AG04450 (cell line): ENCODE results near the gene USP1. TPM values are rescaled to one million over a fixed set of nuclear protein-coding genes. Genes with fewer than 3 reads are reported as not detected.

ENCODE experiments used
- CTCF ChIA-PET: fragments of 300-600, 350-600 bp; formaldehyde crosslinking; extraction: SDS; loops from one replicate; lab custom pipeline; 2022; ENCODE audit warnings: antibody characterized with exemption, inconsistent platforms; lab: Charles Lee
- POLR2A ChIA-PET: fragments of 350-600 bp; formaldehyde crosslinking; extraction: SDS; loops from one replicate; lab custom pipeline; 2021; ENCODE audit warnings: antibody characterized with exemption, inconsistent platforms; lab: Yijun Ruan, JAX
- DNase-seq: peaks from one replicate; pipeline ENCODE4 v3.0.0-alpha.2; 2011; ENCODE audit warnings: low read depth, low spot score
- H3K27ac ChIP-seq: one replicate; pipeline ENCODE4 v1.5.1; 2012; ENCODE audit warnings: low read depth, low read length, control low read depth
- H3K27me3 ChIP-seq: one replicate; pipeline ENCODE4 v1.6.0; 2012; ENCODE audit warnings: low read length; ENCODE audit not compliant: control insufficient read depth, insufficient read depth
- H3K4me3 ChIP-seq: 2 replicates; pipeline ENCODE4 v1.5.1; 2011; ENCODE audit warnings: mild to moderate bottlenecking, low read depth, low read length, control low read depth
- H3K9me3 ChIP-seq: 2 replicates; pipeline ENCODE4 v1.5.1; 2012; ENCODE audit warnings: low read length; ENCODE audit not compliant: control insufficient read depth, insufficient read depth
- polyA plus RNA-seq: library from polyadenylated mRNA; depleted of rRNA; stranded (reverse); fragments of >200 nt; gene quantifications from 2 replicates; pipeline ENCODE4 v1.2.3, GENCODE V29; 2011
- TF ChIP-seq, protein P1 (sequence below): IDR thresholded peaks from 2 replicates; pipeline ENCODE4 v1.5.1; 2011; ENCODE audit warnings: low read depth, low read length, control low read depth, inconsistent platforms

USP1 gene
- polyA plus RNA-seq, 1 experiment: 13.8 TPM

DNA sequence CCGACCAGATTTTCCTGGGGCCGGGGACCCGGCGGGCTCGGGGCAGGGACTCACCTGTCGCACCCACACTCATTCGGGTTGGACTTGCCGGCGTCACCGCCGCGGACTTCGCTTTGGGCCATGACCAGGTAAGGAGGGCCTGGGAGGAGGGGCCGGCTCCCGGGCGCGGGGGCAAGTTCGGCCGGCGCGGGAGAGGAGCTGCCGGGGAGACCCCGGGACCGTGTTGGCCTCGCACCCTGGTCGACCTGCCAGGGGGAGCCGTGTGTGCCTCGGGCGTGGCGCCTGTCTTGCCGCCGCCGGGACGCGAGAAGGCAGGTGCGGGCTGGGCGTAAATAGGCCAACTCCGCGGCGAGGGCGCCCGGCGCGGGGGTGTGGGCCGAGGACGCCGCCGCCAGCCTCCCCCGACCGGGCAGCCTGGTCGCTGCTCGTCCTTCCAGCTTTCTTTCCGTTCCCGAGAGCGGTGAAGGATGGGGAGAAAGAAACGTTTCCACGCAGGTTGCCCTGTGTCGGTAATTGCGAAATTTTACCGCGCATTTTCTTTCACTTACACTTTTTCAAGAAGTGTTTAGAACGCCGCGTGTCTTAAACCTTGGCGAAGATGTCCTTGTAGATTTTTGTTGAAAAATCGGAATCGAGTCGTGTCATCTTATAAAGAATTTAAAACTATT lies 558 bp downstream of the USP1 start:
- ChIA-PET CTCF (no interaction called here), POLR2A (interaction anchor here (0.5 to 1.0 kb wide), 2 partner anchors 25 to 239 kb away, joined by 3 to 4 read pairs; no protein-coding TSS in a partner anchor)
- peak overlapping the region; percentile 100 for H3K27ac ChIP-seq
- no peak for DNase-seq
- TF ChIP-seq, protein P1, sequence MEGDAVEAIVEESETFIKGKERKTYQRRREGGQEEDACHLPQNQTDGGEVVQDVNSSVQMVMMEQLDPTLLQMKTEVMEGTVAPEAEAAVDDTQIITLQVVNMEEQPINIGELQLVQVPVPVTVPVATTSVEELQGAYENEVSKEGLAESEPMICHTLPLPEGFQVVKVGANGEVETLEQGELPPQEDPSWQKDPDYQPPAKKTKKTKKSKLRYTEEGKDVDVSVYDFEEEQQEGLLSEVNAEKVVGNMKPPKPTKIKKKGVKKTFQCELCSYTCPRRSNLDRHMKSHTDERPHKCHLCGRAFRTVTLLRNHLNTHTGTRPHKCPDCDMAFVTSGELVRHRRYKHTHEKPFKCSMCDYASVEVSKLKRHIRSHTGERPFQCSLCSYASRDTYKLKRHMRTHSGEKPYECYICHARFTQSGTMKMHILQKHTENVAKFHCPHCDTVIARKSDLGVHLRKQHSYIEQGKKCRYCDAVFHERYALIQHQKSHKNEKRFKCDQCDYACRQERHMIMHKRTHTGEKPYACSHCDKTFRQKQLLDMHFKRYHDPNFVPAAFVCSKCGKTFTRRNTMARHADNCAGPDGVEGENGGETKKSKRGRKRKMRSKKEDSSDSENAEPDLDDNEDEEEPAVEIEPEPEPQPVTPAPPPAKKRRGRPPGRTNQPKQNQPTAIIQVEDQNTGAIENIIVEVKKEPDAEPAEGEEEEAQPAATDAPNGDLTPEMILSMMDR: no peak
- H3K4me3 ChIP-seq: peak overlapping the region; percentile 86
- H3K9me3 ChIP-seq: no peaks in the 10 kb centered on the region; the same call in 1 of the 2 replicates
- no peaks in the 10 kb centered on the region for H3K27me3 ChIP-seq

DNA sequence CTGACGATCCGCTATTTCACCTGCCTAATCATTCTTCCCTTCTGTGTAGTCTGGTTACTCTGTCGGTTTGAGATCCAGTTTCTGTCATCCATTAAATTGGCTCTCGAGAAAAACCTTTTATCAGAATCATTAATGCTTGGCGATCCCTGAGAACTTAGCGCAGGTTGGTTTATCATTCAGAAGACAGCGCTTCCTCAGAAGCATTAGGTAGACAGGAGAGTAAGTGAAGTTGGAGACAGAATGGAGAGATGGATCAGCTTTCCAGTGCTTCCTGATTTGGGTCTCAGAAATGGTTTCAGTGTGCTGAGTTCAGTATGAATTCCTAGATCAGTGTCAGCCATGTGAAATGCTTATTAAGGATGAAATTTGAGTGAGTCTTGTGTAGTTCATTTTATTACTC lies 1.3 kb downstream of the USP1 start:
- Histone ChIP-seq H3K4me3 (peak overlapping the region; percentile 86), H3K9me3 (no peaks in the 10 kb centered on the region; the same call in 1 of the 2 replicates), H3K27ac (no peak overlapping the region), H3K27me3 (no peaks in the 10 kb centered on the region)
- no peak for DNase-seq
- CTCF ChIA-PET: interaction anchor here (1.1 to 2.3 kb wide), 2 partner anchors 47 to 308 kb away, joined by 3 to 7 read pairs; no protein-coding TSS in a partner anchor
- POLR2A ChIA-PET: interaction anchor here (1.0 kb wide), 1 partner anchor 239 kb away, joined by 3 read pairs; no protein-coding TSS in a partner anchor
- TF ChIP-seq, protein P1: no peak

DNA sequence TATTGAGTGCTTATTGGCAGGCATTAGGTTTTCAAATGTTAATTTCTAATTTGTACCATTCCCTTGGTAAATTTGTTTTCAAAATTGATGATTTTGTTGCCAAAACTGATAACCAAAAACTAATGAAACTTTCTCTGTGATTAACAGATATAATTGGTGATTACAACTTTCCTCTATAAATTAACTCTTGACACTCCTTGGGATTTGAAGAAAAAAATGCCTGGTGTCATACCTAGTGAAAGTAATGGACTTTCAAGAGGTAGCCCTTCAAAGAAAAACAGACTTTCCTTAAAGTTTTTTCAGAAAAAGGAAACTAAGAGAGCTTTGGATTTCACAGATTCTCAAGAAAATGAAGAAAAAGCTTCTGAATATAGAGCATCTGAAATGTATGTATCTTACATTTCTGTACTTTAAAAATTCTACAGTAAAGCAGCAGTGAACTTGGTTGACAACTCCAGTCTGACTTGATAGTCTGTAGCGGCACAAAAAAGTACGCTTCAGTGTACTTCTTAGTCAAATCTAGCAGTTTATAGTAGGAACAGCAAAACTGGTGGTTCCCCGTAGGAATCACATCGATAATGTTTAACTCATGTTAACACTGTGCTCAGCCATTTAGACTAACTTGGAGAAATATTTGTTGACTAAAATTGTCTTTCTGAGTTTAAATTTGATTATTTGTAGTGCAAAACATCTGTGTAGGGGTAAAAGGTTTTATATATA lies 3.0 kb downstream of the USP1 start:
- H3K9me3 ChIP-seq: no peaks in the 10 kb centered on the region; the same call in 1 of the 2 replicates
- POLR2A ChIA-PET: no interaction called here
- H3K27ac ChIP-seq: no peak overlapping the region
- TF ChIP-seq, protein P1: no peak
- H3K4me3 ChIP-seq: no peak overlapping the region
- no peaks in the 10 kb centered on the region for H3K27me3 ChIP-seq
- CTCF ChIA-PET: interaction anchor here (1.4 to 2.3 kb wide), 2 partner anchors 48 to 306 kb away, joined by 3 to 7 read pairs; no protein-coding TSS in a partner anchor
- DNase-seq: no peak

DNA sequence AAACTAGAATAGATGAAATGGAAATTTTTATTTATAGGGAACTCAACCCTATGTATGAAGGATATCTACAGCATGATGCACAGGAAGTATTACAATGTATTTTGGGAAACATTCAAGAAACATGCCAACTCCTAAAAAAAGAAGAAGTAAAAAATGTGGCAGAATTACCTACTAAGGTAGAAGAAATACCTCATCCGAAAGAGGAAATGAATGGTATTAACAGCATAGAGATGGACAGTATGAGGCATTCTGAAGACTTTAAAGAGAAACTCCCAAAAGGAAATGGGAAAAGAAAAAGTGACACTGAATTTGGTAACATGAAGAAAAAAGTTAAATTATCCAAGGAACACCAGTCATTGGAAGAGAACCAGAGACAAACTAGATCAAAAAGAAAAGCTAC lies 7.9 kb downstream of the USP1 start:
- Histone ChIP-seq H3K27ac (no peak overlapping the region), H3K4me3 (no peak overlapping the region), H3K9me3 (no peaks in the 10 kb centered on the region), H3K27me3 (no peaks in the 10 kb centered on the region)
- no peak for DNase-seq
- CTCF ChIA-PET: no interaction called here
- POLR2A ChIA-PET: no interaction called here
- TF ChIP-seq, protein P1: no peak
